HG02610 (cell line): ENCODE data around the gene EIF3I.
"Not testable (repeated sequence)": the region's sequence is repeated elsewhere in the genome, so short reads cannot be mapped to it uniquely, and the experiment has no call there.

Experiments
- ATAC-seq: cut with Tn5 transposase; IDR thresholded peaks from one replicate; pipeline ENCODE4 v1.9.1; 2021; ENCODE audit warnings: mild to moderate bottlenecking, moderate library complexity; ENCODE audit not compliant: unreplicated experiment

Gene EIF3I

GRCh38 chr1:32263236-32263593 is 41.0 kb downstream of the EIF3I start:
- ATAC-seq = not testable (repeated sequence)

DNA sequence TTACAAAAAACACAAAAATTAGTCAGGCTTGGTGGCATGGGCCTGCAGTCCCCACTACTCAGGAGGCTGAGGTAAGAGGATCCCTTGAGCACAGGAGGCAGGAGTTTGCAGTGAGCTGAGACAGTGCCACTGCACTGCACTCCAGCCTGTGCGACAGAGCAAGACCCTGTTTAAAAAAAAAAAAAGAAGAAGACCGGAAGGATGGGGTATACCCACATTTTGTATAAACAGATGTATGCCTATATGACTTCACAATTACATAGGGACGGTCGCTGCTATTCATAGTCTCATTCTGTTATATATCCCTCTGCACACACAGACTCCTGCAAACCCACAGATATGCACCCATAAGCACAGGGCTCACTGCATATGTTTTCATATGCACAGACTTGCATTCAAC is 41.5 kb downstream of the EIF3I start:
- ATAC-seq = no peak

DNA sequence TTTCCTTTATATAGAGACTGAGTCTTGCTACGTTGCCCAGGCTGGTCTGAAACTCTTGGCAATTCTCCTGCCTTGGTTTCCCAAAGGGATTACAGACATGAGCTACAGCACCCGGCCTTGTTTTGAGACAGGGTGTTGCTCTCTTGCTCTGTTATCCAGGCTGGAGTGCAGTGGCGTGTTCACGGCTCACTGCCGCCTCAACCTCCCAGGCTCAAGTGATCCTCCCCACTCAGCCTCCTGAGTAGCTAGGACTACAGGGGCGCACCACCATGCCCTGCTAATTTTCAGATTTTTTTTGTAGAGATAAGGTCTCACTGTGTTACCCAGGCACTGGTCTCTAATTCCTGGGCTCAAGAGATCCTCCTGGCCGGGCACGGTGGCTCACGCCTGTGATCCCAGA is 43.6 kb downstream of the EIF3I start:
- ATAC-seq = no peak

DNA sequence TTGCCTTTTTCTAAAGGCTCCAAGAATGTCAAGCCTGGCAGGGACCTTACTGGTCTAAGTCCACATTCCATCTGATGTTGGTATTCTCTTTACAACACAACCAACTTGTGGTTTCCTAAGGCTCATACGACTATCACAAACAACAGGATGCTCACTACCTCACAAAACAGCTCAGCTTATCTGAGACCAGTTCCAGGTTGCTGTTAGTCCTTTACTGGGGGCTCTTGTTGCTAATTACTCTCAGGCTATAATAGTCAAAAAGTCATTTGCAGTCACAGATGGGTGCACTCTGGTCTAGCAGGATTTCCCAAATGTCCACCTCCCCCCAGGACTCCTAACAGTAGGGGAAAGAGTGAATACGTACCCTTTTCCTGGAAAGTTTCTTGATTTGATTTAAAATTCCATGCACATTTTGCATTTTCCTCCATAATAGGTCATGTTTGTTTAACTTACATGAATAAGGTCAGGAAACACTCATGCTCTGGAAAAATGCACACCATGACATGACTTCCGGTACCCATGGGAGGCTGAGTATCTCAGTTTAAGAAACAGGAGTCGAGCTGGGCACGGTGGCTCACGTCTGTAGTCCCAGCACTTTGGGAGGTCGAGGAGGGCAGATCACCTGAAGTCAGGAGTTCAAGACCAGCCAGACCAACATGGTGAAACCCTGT is 44.8 kb downstream of the EIF3I start:
- no peak for ATAC-seq

GRCh38 chr1:32269744-32270143 is 47.5 kb downstream of the EIF3I start:
- ATAC-seq = no peak

GRCh38 chr1:32272557-32273390 is 50.6 kb downstream of the EIF3I start:
- no peak for ATAC-seq

DNA sequence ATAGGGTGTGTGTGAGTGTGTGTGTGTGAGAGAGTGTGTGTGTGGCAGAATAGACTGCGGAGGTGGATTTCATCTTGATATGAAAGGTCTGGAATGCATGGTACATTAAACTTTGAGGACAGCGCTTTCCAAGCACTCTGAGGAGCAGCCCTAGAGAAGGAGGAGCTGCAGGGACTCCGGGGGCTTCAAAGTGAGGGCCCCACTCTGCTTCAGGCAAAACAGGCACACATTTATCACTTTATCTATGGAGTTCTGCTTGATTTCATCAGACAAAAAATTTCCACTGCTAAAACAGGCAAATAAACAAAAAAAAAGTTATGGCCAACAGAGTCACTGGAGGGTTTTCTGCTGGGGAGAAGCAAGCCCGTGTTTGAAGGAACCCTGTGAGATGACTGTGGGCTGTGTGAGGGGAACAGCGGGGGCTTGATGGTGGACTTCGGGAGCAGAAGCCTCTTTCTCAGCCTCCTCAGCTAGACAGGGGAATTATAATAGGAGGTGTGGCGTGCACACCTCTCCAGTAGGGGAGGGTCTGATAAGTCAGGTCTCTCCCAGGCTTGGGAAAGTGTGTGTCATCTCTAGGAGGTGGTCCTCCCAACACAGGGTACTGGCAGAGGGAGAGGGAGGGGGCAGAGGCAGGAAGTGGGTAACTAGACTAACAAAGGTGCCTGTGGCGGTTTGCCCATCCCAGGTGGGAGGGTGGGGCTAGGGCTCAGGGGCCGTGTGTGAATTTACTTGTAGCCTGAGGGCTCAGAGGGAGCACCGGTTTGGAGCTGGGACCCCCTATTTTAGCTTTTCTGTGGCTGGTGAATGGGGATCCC is 51.4 kb downstream of the EIF3I start:
- no peak for ATAC-seq

DNA sequence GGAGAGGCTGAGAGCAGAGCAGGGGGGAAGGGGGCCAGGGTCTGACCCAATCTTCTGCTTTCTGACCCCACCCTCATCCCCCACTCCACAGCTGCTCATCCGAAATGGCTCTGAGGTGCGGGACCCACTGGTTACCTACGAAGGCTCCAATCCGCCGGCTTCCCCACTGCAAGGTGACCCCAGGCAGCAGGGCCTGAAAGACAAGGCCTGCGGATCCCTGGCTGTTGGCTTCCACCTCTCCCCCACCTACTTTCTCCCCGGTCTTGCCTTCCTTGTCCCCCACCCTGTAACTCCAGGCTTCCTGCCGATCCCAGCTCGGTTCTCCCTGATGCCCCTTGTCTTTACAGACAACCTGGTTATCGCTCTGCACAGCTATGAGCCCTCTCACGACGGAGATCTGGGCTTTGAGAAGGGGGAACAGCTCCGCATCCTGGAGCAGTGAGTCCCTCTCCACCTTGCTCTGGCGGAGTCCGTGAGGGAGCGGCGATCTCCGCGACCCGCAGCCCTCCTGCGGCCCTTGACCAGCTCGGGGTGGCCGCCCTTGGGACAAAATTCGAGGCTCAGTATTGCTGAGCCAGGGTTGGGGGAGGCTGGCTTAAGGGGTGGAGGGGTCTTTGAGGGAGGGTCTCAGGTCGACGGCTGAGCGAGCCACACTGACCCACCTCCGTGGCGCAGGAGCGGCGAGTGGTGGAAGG is 52.6 kb downstream of the EIF3I start:
- no peak for ATAC-seq

DNA sequence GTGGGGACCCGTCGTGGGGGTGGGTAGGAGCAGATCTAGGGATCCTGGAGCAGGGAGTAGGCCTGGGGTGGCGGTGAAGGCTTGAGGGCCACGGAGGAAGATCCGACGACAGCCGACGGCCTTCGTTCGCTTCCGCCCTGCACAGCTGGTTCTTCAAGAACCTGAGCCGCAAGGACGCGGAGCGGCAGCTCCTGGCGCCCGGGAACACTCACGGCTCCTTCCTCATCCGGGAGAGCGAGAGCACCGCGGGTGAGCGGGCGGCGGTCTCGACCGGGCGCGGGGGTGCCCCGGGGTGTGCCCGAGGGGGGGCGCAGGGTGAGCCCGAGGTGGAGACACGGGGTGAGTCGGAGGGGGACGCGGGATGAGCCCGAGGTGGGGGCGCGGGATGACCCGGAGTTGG is 53.2 kb downstream of the EIF3I start:
- ATAC-seq = no peak

GRCh38 chr1:32276032-32276782 is 54.0 kb downstream of the EIF3I start:
- ATAC-seq = no peak
